NCI-H1694 treated with DMSO at 0.1 percent for 48 hours (cell line): Measurements from ENCODE around the gene AP2A1.
"Not testable (repeated sequence)": the region's sequence is repeated elsewhere in the genome, so short reads cannot be mapped to it uniquely, and the experiment has no call there.

Source experiments
- DNase-seq: peaks from one replicate; lab custom pipeline; 2025; lab: John Stamatoyannopoulos, UW

The AP2A1 gene

DNA sequence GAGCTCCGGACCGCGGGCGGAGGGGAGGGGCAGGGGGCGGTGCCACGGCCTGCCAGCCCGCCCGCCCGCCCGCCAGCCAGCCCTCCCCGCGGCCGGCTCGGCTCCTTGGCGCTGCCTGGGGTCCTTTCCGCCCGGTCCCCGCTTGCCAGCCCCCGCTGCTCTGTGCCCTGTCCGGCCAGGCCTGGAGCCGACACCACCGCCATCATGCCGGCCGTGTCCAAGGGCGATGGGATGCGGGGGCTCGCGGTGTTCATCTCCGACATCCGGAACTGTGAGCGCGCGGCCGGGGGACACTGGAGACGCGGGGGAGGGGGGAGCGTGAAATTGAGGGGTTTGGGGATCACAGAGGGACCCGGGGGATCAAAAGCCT, at the start of gene AP2A1:
Gene AP2A1, plus strand, starts transcription at position 72 of the 370 bp plus-strand sequence. Its CDS starts 133 bp downstream, at position 205.
- no peak for DNase-seq

DNA sequence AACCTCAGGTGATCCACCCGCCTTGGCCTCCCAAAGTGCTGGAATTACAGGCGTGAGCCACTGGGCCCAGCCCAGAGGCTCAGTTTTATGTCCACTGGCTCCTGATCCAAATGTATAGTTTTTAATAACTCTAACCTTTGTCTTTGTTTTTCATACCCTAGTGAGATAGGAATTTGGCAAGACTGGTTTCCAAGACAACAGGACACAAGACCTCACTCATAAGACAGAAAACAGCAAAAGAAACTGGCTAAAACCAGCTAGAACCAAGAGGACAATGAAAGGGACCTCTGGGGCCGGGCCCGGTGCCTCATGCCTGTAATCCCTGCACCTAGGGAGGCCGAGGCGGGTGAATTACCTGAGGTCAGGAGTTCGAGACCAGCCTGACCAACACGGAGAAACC, 48.3 kb upstream of the AP2A1 start:
- DNase-seq: no peak

DNA sequence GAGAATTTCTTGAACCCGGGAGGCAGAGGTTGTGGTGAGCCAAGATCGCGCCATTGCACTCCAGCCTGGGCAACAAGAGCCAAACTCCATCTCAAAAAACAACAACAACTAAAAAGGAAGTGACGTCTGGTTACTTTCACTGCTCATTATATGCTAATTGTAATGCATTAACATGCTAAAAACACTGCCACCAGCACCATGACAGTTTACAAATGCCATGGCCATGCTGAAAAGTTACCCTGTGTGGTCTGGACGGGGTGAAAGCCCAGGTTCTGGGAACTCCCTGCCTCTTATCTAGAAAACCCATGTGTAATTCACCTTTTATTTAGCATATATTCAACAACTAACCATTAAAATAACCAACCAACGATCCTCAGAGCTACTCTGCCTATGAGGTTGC, 47.8 kb upstream of the AP2A1 start:
- DNase-seq: no peak

DNA sequence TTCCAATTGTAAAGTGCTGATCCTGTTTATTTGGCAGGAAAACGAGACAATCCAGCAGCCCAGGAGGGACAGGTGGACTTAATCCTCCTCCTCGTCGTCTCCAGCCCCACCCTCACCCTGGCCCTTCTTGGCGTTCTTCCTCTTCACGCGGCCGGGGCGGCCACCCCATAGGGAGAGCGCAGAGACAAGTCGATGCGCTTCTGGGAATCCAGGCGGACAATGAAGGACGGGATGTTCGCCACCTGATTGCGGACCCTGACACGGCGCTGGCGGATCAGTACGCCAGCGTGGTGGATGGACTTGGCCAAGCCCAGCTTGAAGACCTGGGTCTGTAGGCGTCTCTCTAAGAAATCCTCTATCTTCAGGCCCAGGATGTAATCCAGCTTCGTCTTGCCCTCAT, 47.4 kb upstream of the AP2A1 start:
- DNase-seq: not testable (repeated sequence)

DNA sequence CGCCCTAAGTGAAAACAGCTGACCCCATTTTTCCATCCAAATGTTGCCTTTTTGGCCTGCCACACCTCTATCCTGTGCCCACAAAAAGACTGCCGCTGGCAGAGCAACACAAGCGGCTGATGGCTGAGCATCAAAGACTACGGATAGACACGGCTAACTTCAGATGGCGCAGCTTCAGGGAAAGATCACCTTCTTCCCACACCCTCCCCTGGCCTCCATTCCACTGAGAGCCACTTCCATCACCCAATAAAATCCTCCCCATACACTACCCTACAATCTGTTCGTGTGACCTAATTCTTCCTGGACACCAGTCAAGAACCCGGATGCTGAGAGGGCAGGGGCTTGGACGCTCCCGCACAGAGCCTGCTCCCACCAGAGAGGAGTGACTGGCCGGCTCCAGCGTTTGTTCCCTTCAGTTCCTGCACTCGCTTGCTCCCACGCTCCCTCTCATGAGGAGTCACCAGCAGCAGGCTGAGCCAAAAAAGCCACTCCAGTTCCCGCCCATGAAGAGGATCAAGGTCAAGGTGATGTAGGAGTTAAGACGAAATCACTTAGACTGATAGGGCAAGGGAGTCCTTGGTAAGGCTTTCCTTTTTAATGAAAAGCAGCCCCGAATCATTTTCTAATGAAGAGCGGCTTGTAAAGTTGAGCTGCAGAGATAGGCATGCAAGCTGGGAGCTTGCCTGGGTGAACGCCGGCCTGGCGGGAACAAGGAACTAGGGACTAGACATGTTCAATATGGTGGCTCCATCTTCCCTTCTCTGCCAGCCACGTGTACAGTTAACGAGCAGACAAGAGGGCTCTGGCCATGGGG, 39.4 kb upstream of the AP2A1 start:
- no peak for DNase-seq

DNA sequence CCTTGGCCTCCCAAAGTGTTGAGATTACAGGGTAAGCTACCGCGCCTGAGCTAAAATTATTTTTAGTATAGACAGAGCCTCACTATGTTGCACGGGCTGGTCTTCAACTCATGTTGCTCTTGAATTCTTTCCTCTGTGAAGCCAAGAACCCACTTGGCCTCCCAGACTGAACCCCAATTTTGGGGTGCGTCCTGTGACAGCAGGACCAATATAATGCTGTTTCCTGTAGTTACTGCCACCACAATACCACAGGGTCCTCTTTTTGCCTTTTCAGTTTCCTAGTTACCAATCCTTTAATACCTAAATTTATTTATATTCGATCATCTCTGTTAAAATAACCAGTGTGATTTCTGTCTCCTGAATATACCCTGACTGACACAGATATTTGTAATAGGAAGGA, 36.6 kb upstream of the AP2A1 start:
- no peak for DNase-seq

DNA sequence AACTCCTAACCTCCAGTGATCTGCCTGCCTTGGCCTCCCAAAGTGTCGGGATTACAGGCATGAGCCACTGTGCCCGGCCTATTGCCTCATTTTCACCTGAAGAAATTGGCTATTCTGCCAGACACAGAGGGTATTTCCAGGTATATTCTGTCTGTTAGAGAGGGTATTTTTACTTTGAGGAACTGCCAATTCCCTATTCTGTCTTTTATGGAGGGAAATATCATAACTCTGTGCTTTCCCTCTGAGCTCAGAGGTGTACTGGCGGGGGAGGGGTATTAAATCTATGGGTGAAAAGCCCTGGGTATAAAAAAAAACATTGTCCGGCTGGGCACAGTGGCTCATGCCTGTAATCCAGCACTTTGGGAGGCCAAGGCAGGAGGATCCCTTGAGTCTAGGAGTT, 28.5 kb upstream of the AP2A1 start:
- DNase-seq: no peak

DNA sequence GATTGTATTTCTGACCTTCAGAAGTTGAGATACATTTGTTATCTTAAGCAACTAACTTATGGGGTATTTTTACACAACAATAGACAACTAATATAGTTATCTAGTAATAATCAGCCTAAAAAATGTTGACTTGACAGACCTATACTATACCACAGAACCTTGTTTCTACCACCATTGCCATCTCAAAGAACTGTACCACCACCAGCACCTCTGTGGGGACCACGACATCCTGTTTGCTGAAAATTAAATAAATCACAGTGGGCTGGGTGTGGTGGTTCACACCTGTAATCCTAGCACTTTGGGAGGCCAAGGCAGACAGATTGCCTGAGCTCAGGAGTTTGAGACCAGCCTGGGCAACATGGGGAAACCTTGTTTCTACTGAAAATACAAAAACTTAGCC, 27.7 kb upstream of the AP2A1 start:
- no peak for DNase-seq

DNA sequence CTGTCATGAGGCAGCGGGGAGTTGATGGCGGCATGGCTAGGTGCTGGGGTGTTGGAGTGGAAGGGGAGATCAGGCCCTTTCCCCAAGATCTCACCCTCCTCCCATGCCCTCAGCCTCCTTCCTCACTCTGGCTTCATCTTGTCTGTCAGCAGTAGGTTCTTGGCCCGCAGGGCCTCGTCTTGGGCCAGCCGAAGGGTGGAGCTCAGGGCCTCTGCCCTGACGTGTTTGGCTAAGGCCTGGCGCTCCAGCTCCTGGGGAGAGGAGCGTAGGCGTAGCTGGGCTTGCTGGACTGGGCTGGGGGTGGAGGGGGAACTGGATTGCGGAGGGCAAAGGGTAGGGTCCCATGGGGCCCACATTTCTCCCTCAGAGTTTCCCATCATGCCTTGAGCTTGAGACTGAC, 26.9 kb upstream of the AP2A1 start:
- no peak for DNase-seq

DNA sequence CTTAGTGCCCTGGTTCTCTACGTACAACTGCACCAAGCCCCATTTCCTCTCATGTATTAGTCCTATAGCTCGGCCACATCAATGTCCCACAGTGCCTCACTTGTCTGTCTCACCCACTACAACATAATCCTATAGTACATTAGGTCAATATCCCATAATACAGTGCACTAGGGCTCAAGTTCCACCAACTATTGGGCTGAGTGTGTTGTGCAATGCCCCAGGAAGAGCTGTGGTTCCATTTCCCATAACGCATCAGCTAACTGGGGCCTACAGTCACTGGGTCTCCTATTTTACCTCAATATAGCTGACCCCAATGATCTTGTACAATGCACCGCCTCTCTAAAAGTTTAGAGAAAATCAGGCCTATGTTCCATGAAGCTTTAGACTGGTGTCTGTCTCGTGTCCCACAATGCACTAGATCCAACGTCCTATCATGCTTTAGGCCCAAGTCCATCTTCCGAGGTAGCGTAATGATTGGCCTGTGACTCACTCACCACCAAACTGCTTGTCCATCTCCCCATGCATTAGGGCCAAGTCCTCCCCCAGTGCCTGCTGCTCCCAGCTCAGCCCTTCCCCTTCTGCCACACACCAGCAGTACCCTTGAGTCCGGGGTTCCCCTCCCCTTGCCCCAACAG, 25.5 kb upstream of the AP2A1 start:
- no peak for DNase-seq

DNA sequence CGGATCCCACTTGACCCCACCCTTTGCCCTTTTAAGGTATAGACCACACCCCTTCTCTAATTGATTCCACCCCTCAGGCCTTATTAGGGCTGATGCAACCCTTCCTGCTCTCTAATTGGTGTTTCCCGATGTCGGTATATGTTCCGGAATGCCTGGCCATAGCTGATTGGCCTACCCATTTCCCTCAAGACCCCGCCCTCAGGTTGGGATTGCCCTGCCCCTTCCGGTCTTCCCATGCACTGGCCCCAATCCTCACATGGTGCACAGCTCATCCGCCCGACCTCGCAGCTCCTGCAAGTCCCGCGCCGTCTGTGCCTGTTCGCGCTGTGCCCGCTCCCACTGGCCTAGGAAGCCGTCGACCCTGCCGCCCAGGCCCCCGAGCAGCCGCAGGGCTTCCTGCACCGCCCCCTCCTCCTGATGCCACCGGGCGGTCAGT, 21.8 kb upstream of the AP2A1 start:
- no peak for DNase-seq

DNA sequence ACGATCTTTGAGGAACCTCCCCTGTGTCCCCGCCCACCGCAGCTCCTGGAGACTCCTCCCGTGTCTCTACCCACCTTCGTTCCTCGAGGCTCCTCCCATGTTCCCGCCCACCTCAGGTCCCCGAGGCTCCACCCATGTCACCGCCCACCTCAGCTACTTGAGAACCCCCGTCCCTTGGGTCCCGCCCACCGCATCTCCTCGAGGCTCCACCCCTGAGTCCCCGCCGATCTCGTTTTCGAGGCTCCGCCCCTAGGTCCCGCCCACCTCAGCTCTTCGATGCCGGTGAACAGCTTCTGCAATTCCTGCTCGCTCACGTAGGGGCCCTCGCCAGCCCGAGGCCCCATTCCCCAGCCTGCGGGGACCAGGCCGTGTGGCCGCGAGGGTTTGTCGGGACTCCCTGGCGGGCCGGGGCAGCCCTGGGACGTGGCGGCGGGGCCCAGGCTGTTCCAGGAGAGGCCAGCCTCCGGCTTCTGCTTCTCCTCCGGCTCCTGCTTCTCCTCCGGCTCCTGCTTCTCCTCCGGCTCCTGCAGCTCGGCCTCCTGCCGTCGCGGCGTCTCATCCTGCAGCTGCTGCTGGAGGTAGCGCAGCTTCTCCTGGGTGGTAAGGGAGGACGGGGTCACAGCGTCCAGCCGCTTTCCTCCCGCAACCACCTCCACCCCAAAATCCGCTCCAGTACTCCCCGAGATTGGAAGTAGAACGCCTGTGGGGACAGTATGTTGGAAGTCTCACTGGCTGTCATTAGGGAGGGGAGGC, 20.4 kb upstream of the AP2A1 start:
- DNase-seq: no peak

DNA sequence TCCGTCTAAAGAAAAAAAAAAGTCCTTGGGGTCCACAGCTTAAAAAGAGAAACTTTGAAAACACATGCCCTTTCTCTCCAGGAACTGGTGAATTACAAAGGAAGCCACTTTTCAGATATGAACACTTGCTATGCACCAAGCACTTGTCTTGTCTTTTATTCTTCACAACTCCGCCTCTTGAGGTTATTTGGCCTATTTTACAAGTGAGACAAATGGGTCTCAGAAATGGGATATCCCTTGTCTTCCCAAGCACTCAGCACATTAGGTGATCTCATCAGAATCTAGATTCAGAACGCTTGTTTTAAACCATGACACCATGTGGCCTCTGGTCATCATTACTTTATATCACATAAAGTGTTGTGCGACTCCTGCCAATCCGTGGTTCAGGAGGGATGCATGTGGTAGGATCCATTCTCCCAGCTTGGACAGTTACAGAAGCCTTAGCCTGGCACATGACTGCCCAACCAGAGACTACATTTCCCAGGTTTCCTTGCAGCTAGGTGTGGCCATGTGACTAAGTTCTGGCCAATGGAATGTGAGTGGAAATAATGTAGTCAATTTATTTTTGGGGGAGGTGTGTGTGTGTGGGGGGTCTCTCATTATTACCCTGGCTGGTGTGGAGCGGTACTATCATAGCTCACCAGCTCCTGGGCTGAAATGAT, 17.6 kb upstream of the AP2A1 start:
- DNase-seq: no peak

DNA sequence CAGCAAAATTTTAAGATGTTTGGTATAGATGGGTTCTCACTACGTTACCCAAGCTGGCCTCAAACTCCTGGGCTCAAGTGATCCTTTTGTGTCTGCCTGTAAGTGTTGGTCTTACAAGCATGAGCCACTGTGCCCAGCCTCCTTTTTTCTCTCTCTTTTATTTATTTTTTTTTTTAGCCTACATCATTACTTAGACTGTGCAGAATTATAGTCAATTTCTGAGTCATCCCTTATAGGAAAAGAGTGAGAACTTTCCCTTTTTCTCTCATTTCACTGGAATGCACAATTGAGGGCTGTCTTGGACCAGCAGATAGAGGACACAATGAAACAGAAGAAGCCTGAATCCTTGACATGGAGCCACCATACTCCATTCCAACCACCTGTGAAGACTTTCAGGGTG, 17.0 kb upstream of the AP2A1 start:
- no peak for DNase-seq

DNA sequence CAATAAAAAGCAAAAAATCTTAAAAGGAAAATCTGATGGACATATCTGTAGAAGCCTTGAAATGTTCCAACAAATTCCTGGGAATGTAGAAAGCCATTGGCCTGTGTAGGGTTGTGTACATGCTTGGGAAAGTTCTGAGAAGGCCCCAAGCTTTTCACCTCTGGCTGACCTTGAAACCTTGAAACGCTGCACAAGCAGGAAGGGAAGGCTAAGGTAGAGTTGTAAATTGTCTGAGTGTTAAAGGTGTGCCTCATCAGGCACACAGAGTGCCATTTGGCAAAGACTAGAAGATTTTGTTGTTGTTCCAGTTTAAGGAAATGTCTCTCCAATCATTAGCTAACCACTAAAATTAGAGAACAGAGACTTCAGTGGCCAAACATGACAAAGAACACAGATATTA, 14.1 kb upstream of the AP2A1 start:
- no peak for DNase-seq

DNA sequence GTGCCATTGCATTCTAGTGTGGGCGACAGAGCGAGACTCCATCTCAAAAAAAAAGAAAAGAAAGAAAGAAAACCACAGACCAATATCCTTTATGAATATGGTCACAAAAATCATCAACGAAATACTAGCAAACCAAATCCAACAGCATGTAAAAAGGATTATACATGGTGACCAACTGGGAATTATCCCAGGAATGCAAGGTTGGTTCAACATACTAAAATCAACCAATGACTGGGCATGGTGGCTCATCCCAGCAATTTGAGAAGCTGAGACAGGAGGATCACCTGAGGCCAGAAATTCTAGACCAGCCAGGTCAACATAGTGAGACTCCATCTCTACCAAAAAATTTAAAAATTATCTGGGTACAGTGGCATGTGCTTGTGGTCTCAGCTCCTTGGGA, 10.8 kb upstream of the AP2A1 start:
- no peak for DNase-seq

DNA sequence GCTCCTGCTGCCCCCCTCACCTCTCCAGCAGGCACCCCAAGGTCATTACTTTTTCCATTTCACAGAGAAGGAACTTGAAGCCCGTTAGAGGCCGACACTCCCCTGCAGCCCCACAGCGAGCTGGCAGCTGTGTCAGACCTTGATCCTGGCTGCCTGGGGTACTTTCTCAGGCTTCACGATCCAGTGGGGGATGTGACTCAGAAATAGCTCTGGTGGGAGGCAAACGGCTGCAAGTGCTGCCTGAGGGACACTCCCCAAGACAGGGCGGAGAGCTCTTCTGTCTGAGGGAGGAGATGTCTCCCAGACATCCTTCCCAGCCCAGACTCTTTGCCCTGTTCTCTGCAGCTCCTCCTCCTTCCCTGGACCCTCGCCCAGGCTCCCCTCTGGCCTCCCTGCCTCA, 8.5 kb upstream of the AP2A1 start:
- DNase-seq: no peak

DNA sequence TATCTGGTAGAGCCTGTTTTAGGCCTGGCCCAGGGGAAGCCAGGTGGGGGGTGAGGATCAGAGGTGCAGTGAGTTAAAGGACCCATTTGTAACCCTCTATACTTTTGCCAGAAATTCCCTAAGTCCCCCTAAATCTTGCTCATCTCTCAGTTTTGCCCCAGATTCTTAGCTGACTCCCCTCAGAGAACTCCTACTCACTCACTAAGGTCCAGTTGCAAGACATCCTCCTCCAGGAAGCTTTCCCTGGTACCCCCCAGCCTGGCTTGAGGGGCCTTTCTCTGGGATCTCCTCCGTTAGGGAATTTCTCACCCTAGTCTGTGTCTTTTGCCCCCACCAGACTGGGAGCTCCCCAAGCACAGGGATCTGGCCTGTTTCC, 5.6 kb upstream of the AP2A1 start:
- DNase-seq: no peak

DNA sequence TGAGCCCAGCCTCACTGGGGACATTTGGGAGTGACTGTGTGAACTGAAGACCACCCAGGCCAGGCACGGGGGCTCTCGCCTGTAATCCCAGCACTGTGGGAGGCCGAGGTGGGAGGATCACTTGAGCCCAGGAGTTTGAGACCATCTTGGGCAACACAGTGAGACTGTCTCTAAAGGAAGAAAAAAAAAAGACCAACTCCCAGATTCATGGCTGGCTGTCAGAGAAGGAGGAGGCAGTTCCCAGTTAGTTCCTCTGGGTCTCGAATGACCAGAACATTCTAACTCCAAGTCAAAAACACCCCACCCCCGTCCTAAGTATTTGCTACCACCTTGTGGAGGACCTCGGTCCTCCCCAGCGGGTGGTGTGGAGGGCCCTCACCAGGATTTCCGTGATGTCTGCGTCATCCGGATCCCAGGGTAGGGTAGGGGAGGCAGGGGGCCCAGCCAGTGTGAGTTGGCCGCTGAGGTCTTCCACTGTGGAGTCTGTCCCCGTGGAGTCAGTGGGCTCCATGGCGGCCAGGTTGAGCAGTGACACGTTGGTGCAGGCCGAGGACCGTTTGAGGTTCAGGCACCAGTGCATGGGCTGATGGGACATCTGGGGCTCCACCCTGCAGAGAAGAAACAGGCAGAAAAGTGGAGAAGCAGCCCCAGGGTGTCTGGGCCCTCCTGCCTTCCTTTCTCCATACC, 5.0 kb upstream of the AP2A1 start:
- no peak for DNase-seq

DNA sequence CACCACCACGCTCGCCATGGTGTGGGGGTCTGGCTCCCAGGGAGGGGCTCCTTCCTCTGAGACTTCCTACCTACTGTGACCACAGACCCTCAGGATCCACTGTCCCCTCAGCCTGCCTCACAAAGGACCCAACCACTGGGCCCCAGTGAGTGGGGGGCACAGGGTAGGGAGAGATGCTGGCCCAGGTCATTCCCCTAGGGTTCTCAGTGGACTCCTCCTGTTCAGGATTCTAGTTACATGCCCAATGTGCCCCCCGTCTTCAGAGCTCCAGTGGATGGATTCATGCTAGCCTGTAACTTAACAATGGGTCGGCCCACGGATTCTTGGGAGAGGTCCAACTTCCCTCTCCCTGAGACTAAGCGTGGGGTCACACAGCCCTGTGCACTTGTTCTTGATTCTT, 3.6 kb upstream of the AP2A1 start, which contains the start of gene TSKS:
Gene TSKS, minus strand, starts transcription at position 77 of the 400 bp plus-strand sequence. Its CDS starts 59 bp downstream, at position 18.
- no peak for DNase-seq

DNA sequence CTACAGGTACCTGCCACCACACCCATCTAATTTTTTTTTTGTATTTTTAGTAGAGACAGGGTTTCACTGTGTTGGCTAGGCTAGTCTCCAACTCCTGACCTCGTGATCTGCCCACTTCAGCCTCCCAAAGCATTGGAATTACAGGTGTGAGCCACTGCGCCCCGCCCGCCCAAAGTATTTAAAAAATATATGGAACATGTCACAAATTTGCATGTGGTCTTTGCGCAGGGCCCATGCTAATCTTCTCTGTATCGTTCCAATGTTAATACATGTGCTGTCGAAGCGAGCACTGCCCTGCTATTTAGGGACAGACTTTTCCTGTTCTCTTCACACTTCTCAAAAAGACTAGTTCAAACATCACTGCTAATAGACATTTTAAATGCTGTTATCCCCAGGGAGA, 2.5 kb upstream of the AP2A1 start:
- no peak for DNase-seq
